AG09309 (cell line): ENCODE data around the gene TCFL5.

Source experiments
- DNase-seq: peaks from one replicate; pipeline ENCODE4 v3.0.0-alpha.2; 2010; ENCODE audit warnings: low read depth
- H3K4me3 ChIP-seq: 2 replicates; pipeline ENCODE4 v1.5.1; 2011; ENCODE audit warnings: mild to moderate bottlenecking, low read depth, low read length, moderate library complexity; ENCODE audit not compliant: control insufficient read depth
- CTCF ChIP-seq: IDR thresholded peaks from 2 replicates; pipeline ENCODE4 v1.5.1; 2011; ENCODE audit warnings: mild to moderate bottlenecking, low read depth, low read length, inconsistent platforms; ENCODE audit not compliant: insufficient read depth, control insufficient read depth; ENCODE audit errors: missing control alignments

TCFL5 gene

DNA sequence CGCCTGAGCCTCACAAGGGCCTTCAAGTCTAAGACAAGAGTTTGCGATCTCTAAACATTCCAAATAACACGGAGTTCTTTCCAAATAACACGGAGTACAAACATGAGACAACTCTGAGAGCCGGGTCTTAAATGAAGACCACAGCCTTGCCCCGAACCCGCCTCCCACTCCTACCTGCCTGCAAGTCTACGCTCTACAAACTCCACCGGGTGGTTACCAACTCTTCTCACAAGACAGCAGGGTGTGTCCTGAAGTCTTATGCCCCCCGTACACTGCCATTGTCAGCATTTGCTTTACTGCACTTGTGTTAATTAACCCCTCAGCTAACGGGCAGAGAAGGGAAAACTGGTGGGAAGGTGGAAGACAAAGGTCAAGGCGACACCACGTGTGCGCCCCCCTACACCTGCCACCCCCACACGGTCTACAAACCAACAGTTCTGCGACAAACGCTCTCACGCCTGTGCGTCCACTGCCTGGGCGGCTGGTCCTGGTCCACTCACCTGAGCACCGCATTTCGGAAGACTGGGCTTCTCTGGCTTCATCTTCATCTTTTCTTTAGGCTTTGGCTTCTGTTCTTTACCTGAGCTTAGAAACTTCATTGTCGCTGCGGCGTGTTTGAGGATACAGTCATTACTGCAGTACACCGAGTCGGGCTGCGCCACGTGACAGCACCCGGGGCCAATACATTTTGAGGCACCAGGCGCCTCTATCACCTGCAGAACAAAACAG lies 45.2 kb upstream of the TCFL5 start:
- no peak for TF ChIP-seq CTCF

GRCh38 chr20:62906209-62906608 lies 44.6 kb upstream of the TCFL5 start:
- no peak overlapping the region for H3K4me3 ChIP-seq
- no peak for TF ChIP-seq CTCF
- no peak for DNase-seq

More for the DNA sequence above, 45.2 kb upstream of the TCFL5 start:
- H3K4me3 ChIP-seq = no peak overlapping the region
- no peak for DNase-seq

- H3K4me3 ChIP-seq = no peak overlapping the region
- TF ChIP-seq CTCF = no peak
- no peak for DNase-seq
Measured at GRCh38 chr20:62905536-62906117, 44.0 kb upstream of the TCFL5 start.

DNA sequence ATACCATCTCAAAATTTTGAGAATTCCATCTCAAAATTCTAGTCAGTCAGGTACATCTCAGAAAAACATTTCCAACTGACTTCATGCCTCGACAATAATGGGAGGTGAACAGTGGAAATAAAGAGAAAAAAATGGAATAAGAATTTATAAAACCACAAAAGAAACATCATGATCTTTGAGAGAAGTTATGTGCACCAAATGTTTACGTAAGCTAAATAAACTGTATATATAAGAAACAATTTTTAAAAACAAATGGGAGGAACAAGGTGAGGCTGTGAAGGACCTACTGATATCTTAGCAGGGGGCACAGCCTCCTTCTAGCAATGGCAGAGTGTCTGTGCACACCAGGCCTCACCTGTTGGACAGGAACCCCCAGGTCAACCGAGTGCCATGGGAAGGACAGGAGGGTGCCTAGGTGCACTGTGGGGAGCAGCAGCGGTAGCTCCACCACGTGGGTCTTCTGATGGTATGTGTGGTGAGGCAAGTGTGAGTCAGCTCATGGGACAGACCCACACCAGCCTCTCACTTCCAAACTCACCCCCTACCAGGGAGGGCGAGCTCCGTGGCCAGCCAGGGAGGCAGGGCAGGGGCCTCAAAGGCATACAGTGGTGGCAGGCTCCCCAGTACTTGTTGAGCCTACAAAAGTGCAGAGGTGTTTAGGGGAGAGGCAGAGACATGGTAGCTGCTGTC lies 41.4 kb upstream of the TCFL5 start:
- H3K4me3 ChIP-seq = no peak overlapping the region
- TF ChIP-seq CTCF = no peak
- DNase-seq = no peak

- no peak for TF ChIP-seq CTCF
- DNase-seq = no peak
Measured at GRCh38 chr20:62901891-62902290, 40.3 kb upstream of the TCFL5 start.

DNA sequence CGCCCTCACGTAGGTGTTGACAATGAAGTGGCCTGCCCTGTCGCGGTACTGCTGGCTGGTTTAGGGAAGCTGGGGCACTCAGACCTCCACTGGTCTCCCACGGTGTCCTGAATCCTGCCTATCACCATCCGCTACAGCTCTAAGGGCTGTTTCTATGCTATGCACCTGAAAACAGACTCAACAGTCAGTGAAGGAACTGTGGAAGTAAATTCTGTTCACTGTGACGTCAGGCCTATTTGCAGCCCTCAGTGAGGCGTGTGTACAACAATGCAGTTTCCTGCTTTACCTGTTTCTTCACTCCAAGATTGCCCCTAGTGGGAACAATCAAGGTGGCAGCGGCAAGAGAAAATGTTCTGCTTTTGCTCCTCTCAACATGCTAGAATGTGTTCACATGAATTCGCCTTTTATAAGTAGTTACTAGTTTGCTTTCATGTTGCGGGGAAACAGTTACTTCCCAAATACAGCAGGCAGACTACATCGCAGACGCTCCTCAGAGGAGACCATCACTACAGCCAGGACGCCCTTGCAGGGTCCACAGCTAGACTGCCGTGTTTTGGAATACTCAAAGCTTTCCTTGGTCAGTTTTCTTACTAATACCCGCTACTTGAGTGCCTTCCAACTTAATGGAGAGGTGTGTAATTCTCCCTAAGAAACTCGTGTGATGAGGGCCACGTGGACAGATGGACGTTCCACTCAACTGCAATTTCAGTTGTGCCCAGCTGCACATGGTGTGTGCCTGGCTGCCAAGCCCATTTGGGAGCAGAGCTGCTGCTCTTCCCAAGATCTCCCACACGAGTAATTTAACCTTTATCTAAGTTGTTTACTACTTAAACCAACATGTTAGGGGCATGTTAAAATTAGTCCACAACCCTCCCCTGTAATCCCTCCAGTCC lies 39.3 kb upstream of the TCFL5 start:
- DNase-seq = no peak
- peak; percentile 11 for TF ChIP-seq CTCF

More at GRCh38 chr20:62901891-62902290, 40.3 kb upstream of the TCFL5 start:
- H3K4me3 ChIP-seq = no peak overlapping the region

More for the DNA sequence above, 39.3 kb upstream of the TCFL5 start:
- no peak overlapping the region for H3K4me3 ChIP-seq
